GM12891 (cell line): ENCODE data around the gene STMP1.

Experiments used
- PAX5 ChIP-seq: IDR thresholded peaks from 2 replicates; pipeline ENCODE4 v1.6.1; 2011; ENCODE audit warnings: low read length, moderate library complexity, mild to moderate bottlenecking; ENCODE audit not compliant: insufficient read depth, severe bottlenecking
- POLR2A ChIP-seq: IDR thresholded peaks from 2 replicates; pipeline ENCODE4 v1.6.1; 2011; ENCODE audit warnings: low read depth, low read length, control low read depth
- POLR2AphosphoS5 ChIP-seq: IDR thresholded peaks from 2 replicates; pipeline ENCODE4 v1.6.1; 2011; ENCODE audit warnings: low read depth, low read length, control low read depth
- POU2F2 ChIP-seq: IDR thresholded peaks from 2 replicates; pipeline ENCODE4 v1.6.1; 2011; ENCODE audit warnings: low read depth, mild to moderate bottlenecking, control low read depth, low read length, moderate library complexity
- SPI1 ChIP-seq: IDR thresholded peaks from 2 replicates; pipeline ENCODE4 v1.6.1; 2011; ENCODE audit warnings: low read depth, low read length, control low read depth
- TAF1 ChIP-seq: IDR thresholded peaks from 2 replicates; pipeline ENCODE4 v1.6.1; 2011; ENCODE audit warnings: low read depth, low read length, control low read depth

DNA sequence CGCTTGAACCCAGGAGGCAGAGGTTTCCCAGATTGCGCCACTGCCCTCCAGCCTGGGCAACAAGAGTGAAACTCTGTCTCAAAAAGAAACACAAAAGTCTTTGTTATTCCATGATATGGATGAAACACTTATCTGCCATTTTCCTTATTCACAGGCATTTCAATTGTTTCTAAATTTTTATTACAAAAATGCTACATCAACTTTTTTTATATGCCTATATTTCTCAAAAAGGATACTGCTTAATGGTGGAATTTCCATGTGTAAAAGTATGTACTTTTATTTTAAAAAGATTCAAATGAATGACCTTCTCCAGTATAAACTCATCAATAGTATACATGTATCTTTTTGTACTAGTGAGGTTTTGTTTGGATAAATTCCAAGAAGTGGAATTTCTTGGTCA lies 41.9 kb upstream of the STMP1 start:
- TF ChIP-seq TAF1 (no peak), POLR2A (no peak), SPI1 (no peak), POLR2AphosphoS5 (no peak), PAX5 (no peak), POU2F2 (no peak)
